GM23338 (cell line): ENCODE measurements around the gene ACSL3. TPM values are rescaled to one million over a fixed set of nuclear protein-coding genes. Genes with fewer than 3 reads are reported as not detected.

Experiments used
- ATAC-seq: fragments of 200-7000 bp; cut with Tn5 transposase; 3 replicates; pipeline ENCODE4 v1.9.1; 2020
- DNase-seq: peaks from one replicate; pipeline ENCODE4 v3.0.0-alpha.2; 2015; ENCODE audit warnings: low spot score
- H2AFZ ChIP-seq: fragments of 200-600 bp; sonication (generic); 2 replicates; pipeline ENCODE4 v1.8.0; 2016; ENCODE audit warnings: antibody characterized with exemption, mild to moderate bottlenecking, moderate library complexity
- H3F3A ChIP-seq: fragments of 200-600 bp; sonication (generic); replicated peaks from 2 replicates; pipeline ENCODE4 v1.8.0; 2017; ENCODE audit warnings: antibody characterized with exemption, mixed run types, low read depth
- H3K27ac ChIP-seq: fragments of 200-600 bp; sonication (generic); 2 replicates; pipeline ENCODE4 v1.6.1; 2016; ENCODE audit warnings: low read depth
- H3K27me3 ChIP-seq: fragments of 200-600 bp; sonication (generic); 2 replicates; pipeline ENCODE4 v1.8.0; 2016; ENCODE audit warnings: mild to moderate bottlenecking, mixed run types, moderate library complexity; ENCODE audit not compliant: insufficient read depth
- H3K36me3 ChIP-seq: fragments of 200-600 bp; sonication (generic); 2 replicates; pipeline ENCODE4 v1.8.0; 2016; ENCODE audit warnings: mild to moderate bottlenecking; ENCODE audit not compliant: insufficient read depth
- H3K4me1 ChIP-seq: fragments of 200-600 bp; sonication (generic); 2 replicates; pipeline ENCODE4 v1.8.0; 2016; ENCODE audit warnings: mild to moderate bottlenecking, moderate library complexity; ENCODE audit not compliant: insufficient read depth
- H3K4me2 ChIP-seq: fragments of 200-600 bp; sonication (generic); 2 replicates; pipeline ENCODE4 v1.7.1; 2017; ENCODE audit warnings: mixed run types
- H3K4me3 ChIP-seq: fragments of 200-600 bp; sonication (generic); 2 replicates; pipeline ENCODE4 v1.6.1; 2016; ENCODE audit warnings: mixed run types
- H3K79me2 ChIP-seq: fragments of 200-600 bp; sonication (generic); replicated peaks from 2 replicates; pipeline ENCODE4 v1.8.0; 2017; ENCODE audit warnings: mild to moderate bottlenecking; ENCODE audit not compliant: insufficient read depth
- H3K9me2 ChIP-seq: fragments of 200-600 bp; sonication (generic); 2 replicates; pipeline ENCODE4 v1.8.0; 2017; ENCODE audit not compliant: insufficient read depth
- H4K20me1 ChIP-seq: fragments of 200-600 bp; sonication (generic); replicated peaks from 2 replicates; pipeline ENCODE4 v1.8.0; 2017; ENCODE audit warnings: mild to moderate bottlenecking; ENCODE audit not compliant: insufficient read depth
- H3K27ac Mint-ChIP-seq: 2 replicates; pipeline ENCODE4 v1.8.0; 2020; ENCODE audit warnings: inconsistent platforms, mild to moderate bottlenecking, moderate library complexity, mixed read lengths
- H3K27me3 Mint-ChIP-seq: 3 replicates; pipeline ENCODE4 v1.8.0; 2022; ENCODE audit warnings: low read depth, mild to moderate bottlenecking, moderate library complexity, mixed read lengths, inconsistent platforms; ENCODE audit not compliant: insufficient read depth, poor library complexity
- H3K36me3 Mint-ChIP-seq: 3 replicates; pipeline ENCODE4 v1.8.0; 2021; ENCODE audit warnings: low read depth, mild to moderate bottlenecking, inconsistent platforms, moderate library complexity, mixed read lengths
- H3K4me1 Mint-ChIP-seq: 3 replicates; pipeline ENCODE4 v1.8.0; 2020; ENCODE audit warnings: mild to moderate bottlenecking, inconsistent platforms, mixed read lengths
- H3K4me3 Mint-ChIP-seq: 3 replicates; pipeline ENCODE4 v1.8.0; 2021; ENCODE audit warnings: moderate library complexity, mild to moderate bottlenecking, inconsistent platforms, mixed read lengths
- H3K9me3 Mint-ChIP-seq: 3 replicates; pipeline ENCODE4 v1.8.0; 2020; ENCODE audit warnings: moderate library complexity, mild to moderate bottlenecking, inconsistent platforms, mixed read lengths
- CREB1 ChIP-seq: fragments of 250-450 bp; sonication (Bioruptor Pico); IDR thresholded peaks from 2 replicates; pipeline ENCODE4 v1.5.0; 2020; ENCODE audit warnings: low read depth, mild to moderate bottlenecking, moderate library complexity
- ETS1 ChIP-seq: IDR thresholded peaks from 2 replicates; pipeline ENCODE4 v1.6.1; 2016; ENCODE audit warnings: antibody characterized with exemption
- EZH2 ChIP-seq: fragments of 200-600 bp; sonication (generic); IDR thresholded peaks from one replicate; pipeline ENCODE4 v1.8.0; 2017; ENCODE audit warnings: antibody characterized with exemption, mild to moderate bottlenecking, low read depth; ENCODE audit not compliant: unreplicated experiment
- JUNB ChIP-seq: IDR thresholded peaks from one replicate; pipeline ENCODE4 v1.6.1; 2016; ENCODE audit warnings: antibody characterized with exemption; ENCODE audit not compliant: unreplicated experiment
- NANOG ChIP-seq: IDR thresholded peaks from 2 replicates; pipeline ENCODE4 v1.6.1; 2016; ENCODE audit warnings: antibody characterized with exemption, borderline replicate concordance
- POLR2AphosphoS5 ChIP-seq: IDR thresholded peaks from 2 replicates; pipeline ENCODE4 v1.6.1; 2016; ENCODE audit warnings: antibody characterized with exemption, low read depth
- ZNF114 ChIP-seq: fragments of 250-450 bp; sonication (Bioruptor Pico); IDR thresholded peaks from 2 replicates; pipeline ENCODE4 v1.5.0; 2020; ENCODE audit warnings: mild to moderate bottlenecking, moderate library complexity
- polyA plus RNA-seq: library from polyadenylated mRNA; unstranded; fragments of >200 nt; fragmentation: Nextera tagmentation; extraction: Ambion mirVana; gene quantifications from 2 replicates; pipeline ENCODE4 v1.2.1, GENCODE V29; 2016
- total RNA-seq: library from RNA; depleted of rRNA; stranded (reverse); fragments of >200 nt; shearing (Covaris generic); gene quantifications from 2 replicates; pipeline ENCODE4 v1.2.3, GENCODE V29; 2014
- TF ChIP-seq, protein P1 (sequence below): fragments of 250-450 bp; sonication (Bioruptor Pico); IDR thresholded peaks from 2 replicates; pipeline ENCODE4 v1.5.0; 2020; ENCODE audit warnings: mild to moderate bottlenecking, moderate library complexity

ACSL3 gene
- total and polyA plus RNA-seq, 2 experiments from 2014 or later: 55.3 to 130 TPM

DNA sequence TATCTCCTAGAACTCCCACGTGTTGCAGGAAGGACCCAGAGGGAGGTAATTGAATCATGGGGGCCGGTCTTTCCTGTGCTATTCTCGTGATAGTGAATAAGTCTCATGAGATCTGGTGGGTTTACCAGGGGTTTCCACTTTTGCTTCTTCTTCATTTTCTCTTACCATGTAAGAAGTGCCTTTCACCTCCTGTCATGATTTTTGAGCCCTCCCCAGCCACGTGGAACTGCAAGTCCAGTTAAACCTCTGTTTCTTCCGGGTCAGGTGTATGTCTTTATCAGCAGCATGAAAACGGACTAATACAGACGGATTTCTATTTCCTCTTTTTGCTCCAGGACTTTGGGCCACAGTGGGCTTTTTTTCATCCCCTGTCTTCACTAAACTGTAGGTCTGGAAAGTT, 102.8 kb downstream of the ACSL3 start (continued):
- TF ChIP-seq, protein P1, sequence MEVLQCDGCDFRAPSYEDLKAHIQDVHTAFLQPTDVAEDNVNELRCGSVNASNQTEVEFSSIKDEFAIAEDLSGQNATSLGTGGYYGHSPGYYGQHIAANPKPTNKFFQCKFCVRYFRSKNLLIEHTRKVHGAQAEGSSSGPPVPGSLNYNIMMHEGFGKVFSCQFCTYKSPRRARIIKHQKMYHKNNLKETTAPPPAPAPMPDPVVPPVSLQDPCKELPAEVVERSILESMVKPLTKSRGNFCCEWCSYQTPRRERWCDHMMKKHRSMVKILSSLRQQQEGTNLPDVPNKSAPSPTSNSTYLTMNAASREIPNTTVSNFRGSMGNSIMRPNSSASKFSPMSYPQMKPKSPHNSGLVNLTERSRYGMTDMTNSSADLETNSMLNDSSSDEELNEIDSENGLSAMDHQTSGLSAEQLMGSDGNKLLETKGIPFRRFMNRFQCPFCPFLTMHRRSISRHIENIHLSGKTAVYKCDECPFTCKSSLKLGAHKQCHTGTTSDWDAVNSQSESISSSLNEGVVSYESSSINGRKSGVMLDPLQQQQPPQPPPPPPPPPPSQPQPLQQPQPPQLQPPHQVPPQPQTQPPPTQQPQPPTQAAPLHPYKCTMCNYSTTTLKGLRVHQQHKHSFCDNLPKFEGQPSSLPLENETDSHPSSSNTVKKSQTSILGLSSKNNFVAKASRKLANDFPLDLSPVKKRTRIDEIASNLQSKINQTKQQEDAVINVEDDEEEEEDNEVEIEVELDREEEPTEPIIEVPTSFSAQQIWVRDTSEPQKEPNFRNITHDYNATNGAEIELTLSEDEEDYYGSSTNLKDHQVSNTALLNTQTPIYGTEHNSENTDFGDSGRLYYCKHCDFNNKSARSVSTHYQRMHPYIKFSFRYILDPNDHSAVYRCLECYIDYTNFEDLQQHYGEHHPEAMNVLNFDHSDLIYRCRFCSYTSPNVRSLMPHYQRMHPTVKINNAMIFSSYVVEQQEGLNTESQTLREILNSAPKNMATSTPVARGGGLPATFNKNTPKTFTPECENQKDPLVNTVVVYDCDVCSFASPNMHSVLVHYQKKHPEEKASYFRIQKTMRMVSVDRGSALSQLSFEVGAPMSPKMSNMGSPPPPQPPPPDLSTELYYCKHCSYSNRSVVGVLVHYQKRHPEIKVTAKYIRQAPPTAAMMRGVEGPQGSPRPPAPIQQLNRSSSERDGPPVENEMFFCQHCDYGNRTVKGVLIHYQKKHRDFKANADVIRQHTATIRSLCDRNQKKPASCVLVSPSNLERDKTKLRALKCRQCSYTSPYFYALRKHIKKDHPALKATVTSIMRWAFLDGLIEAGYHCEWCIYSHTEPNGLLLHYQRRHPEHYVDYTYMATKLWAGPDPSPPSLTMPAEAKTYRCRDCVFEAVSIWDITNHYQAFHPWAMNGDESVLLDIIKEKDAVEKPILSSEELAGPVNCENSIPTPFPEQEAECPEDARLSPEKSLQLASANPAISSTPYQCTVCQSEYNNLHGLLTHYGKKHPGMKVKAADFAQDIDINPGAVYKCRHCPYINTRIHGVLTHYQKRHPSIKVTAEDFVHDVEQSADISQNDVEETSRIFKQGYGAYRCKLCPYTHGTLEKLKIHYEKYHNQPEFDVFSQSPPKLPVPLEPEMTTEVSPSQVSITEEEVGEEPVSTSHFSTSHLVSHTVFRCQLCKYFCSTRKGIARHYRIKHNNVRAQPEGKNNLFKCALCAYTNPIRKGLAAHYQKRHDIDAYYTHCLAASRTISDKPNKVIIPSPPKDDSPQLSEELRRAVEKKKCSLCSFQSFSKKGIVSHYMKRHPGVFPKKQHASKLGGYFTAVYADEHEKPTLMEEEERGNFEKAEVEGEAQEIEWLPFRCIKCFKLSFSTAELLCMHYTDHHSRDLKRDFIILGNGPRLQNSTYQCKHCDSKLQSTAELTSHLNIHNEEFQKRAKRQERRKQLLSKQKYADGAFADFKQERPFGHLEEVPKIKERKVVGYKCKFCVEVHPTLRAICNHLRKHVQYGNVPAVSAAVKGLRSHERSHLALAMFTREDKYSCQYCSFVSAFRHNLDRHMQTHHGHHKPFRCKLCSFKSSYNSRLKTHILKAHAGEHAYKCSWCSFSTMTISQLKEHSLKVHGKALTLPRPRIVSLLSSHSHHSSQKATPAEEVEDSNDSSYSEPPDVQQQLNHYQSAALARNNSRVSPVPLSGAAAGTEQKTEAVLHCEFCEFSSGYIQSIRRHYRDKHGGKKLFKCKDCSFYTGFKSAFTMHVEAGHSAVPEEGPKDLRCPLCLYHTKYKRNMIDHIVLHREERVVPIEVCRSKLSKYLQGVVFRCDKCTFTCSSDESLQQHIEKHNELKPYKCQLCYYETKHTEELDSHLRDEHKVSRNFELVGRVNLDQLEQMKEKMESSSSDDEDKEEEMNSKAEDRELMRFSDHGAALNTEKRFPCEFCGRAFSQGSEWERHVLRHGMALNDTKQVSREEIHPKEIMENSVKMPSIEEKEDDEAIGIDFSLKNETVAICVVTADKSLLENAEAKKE (CRISPR knock-in tag): no peak
- no peak for TF ChIP-seq CREB1 (CRISPR knock-in tag)

DNA sequence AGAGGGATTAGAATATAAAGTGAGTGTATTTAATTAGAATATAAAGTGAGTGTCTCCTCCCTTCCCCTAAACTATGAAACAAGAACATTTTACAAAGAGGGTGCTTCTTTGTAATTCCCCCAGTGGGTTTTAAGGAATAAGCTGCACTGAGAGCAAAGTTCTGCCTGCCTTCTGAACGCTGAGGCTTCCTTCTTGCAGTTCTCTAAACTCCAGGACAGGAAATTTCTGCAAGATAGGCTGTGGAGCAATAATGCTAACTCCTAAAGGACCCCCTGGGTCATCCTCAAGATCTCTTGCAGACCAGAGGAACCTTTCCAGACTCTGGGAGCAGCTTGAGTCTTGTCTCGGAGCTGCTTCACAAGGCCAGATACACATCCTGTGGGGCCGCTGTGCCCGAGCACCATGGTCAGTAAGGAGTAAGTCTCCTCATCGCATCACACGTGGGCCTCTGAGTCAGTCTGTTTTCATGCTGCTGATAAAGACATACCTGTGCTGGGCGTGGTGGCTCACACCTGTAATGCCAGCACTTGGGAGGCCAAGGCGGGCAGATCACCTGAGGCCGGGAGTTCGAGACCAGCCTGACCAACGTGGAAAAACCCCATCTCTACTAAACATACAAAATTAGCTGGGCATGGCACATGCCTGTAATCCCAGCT, 103.7 kb downstream of the ACSL3 start:
- Histone ChIP-seq H3K4me2 (no peak overlapping the region), H3K27me3 (no peaks in the 10 kb centered on the region), H3K4me1 (no peaks in the 10 kb centered on the region), H3K79me2 (no peaks in the 10 kb centered on the region), H3K9me2 (peaks cover 7% of the 10 kb centered on the region), H3K27ac (no peak overlapping the region), H2AFZ (no peak overlapping the region), H3K4me3 (no peak overlapping the region), H3K36me3 (no peaks in the 10 kb centered on the region), H3F3A (no peaks in the 10 kb centered on the region), H4K20me1 (no peaks in the 10 kb centered on the region)
- Mint-ChIP-seq H3K36me3 (peaks cover 13% of the 10 kb centered on the region), H3K4me1 (peaks cover 4% of the 10 kb centered on the region), H3K27me3 (peaks cover 5% of the 10 kb centered on the region), H3K4me3 (no peak overlapping the region), H3K9me3 (peaks cover 11% of the 10 kb centered on the region), H3K27ac (no peak overlapping the region)
- ATAC-seq: no peak
- no peak for DNase-seq
- TF ChIP-seq JUNB (no peak), EZH2 (no peak), CREB1 (CRISPR knock-in tag) (no peak), ETS1 (no peak), NANOG (no peak), ZNF114 (CRISPR knock-in tag) (no peak), POLR2AphosphoS5 (no peak)
- TF ChIP-seq, protein P1 (CRISPR knock-in tag): no peak
